H1 (cell line): ENCODE measurements around the gene ASS1. TPM values are rescaled to one million over a fixed set of nuclear protein-coding genes. Genes with fewer than 3 reads are reported as not detected.

Experiments used
- CTCF ChIA-PET: fragments of 300-600 bp; sonication (Branson Sonifier 250); formaldehyde crosslinking; loops from one replicate; lab custom pipeline; 2021; ENCODE audit not compliant: partially characterized antibody; lab: Charles Lee
- POLR2A ChIA-PET: fragments of 300-600 bp; sonication (Branson Sonifier 250); formaldehyde crosslinking; loops from one replicate; lab custom pipeline; 2021; ENCODE audit warnings: inconsistent platforms; ENCODE audit not compliant: partially characterized antibody; lab: Charles Lee
- DNase-seq, 2 experiments: peaks; one replicate each; pipeline versions ENCODE4 v3.0.0 to v3.0.0-alpha.2; 2010 to 2022; ENCODE audit warnings: low spot score in 2 of 2, low read depth in 1 of 2, mixed read lengths in 1 of 2
- FAIRE-seq: peaks from 2 replicates; lab custom pipeline; 2011; peaks lifted over from hg19 to GRCh38; lab: Jason Lieb, UNC
- H2AFZ ChIP-seq: 2 replicates; pipeline ENCODE4 v1.8.1; 2012; ENCODE audit warnings: low read length, inconsistent platforms
- H2AK5ac ChIP-seq: 2 replicates; pipeline ENCODE4 v1.6.1; 2013; ENCODE audit warnings: low read depth, low read length
- H2BK120ac ChIP-seq: replicated peaks from 2 replicates; pipeline ENCODE3; 2013; ENCODE audit warnings: low read depth, low read length, inconsistent platforms
- H2BK12ac ChIP-seq: 2 replicates; pipeline ENCODE4 v1.6.1; 2013; ENCODE audit warnings: low read depth, low read length
- H2BK15ac ChIP-seq: 2 replicates; pipeline ENCODE4 v1.6.1; 2013; ENCODE audit warnings: low read length
- H2BK20ac ChIP-seq: 2 replicates; pipeline ENCODE4 v1.6.1; 2013; ENCODE audit warnings: low read length
- H2BK5ac ChIP-seq: 2 replicates; pipeline ENCODE4 v1.6.1; 2013; ENCODE audit warnings: low read depth, low read length
- H3K14ac ChIP-seq: 2 replicates; pipeline ENCODE4 v1.6.1; 2013; ENCODE audit warnings: inconsistent platforms; ENCODE audit not compliant: insufficient read length
- H3K18ac ChIP-seq: 2 replicates; pipeline ENCODE4 v1.6.1; 2013; ENCODE audit warnings: low read length; ENCODE audit errors: extremely low read depth
- H3K23ac ChIP-seq: 2 replicates; pipeline ENCODE4 v1.6.1; 2013; ENCODE audit warnings: inconsistent platforms; ENCODE audit not compliant: insufficient read length
- H3K23me2 ChIP-seq: 2 replicates; pipeline ENCODE4 v1.6.1; 2013; ENCODE audit warnings: low read depth, low read length
- H3K27ac ChIP-seq: 2 replicates; pipeline ENCODE4 v1.6.1; 2011; ENCODE audit warnings: low read depth, low read length, inconsistent platforms
- H3K27me3 ChIP-seq, 4 experiments: replicated peaks in 1 of 4; 1 replicate in 1 of 4; 2 replicates in 3 of 4; pipeline versions ENCODE4 v1.6.1 to v1.8.1; 2011 to 2013; ENCODE audit warnings: low read length in 3 of 4, mild to moderate bottlenecking in 3 of 4, inconsistent platforms in 2 of 4, mixed read lengths in 2 of 4, moderate library complexity in 1 of 4; ENCODE audit not compliant: control insufficient read depth in 3 of 4, insufficient read depth in 3 of 4; ENCODE audit errors: extremely low read depth in 1 of 4
- H3K36me3 ChIP-seq, 4 experiments: 2 replicates each; pipeline versions ENCODE4 v1.6.1 to v1.8.1; 2011 to 2013; ENCODE audit warnings: mild to moderate bottlenecking in 4 of 4, low read length in 3 of 4, moderate library complexity in 2 of 4, control low read depth in 1 of 4, inconsistent platforms in 1 of 4; ENCODE audit not compliant: insufficient read depth in 4 of 4, control insufficient read depth in 2 of 4
- H3K4ac ChIP-seq: replicated peaks from 2 replicates; pipeline ENCODE3; 2013; ENCODE audit warnings: low read length, low read depth, mixed read lengths, inconsistent platforms; ENCODE audit not compliant: insufficient read length
- H3K4me1 ChIP-seq, 4 experiments: replicated peaks in 1 of 4; 1 replicate in 1 of 4; 2 replicates in 3 of 4; pipeline versions ENCODE4 v1.6.1 to v1.8.1; 2011 to 2013; ENCODE audit warnings: low read length in 3 of 4, inconsistent platforms in 2 of 4, mixed read lengths in 1 of 4; ENCODE audit not compliant: insufficient read depth in 4 of 4, control insufficient read depth in 3 of 4
- H3K4me2 ChIP-seq, 2 experiments: 2 replicates each; pipeline versions ENCODE4 v1.6.1 to v1.8.1; 2011 to 2013; ENCODE audit warnings: low read depth in 2 of 2, low read length in 2 of 2, control low read depth in 1 of 2, inconsistent platforms in 1 of 2, mild to moderate bottlenecking in 1 of 2; ENCODE audit not compliant: insufficient read depth in 1 of 2
- H3K4me3 ChIP-seq, 4 experiments: fragments of 200-600, 300-600 bp in 1 of 4; sonication (generic), shearing (Covaris generic), sonication (Bioruptor Twin) in 1 of 4; 2 replicates each; pipeline versions ENCODE4 v1.5.1 to v1.8.1; 2011 to 2016; ENCODE audit warnings: low read length in 4 of 4, low read depth in 3 of 4, control low read depth in 2 of 4, inconsistent platforms in 2 of 4, mild to moderate bottlenecking in 2 of 4, mixed read lengths in 1 of 4, moderate library complexity in 1 of 4; ENCODE audit not compliant: insufficient read depth in 2 of 4; ENCODE audit errors: extremely low read depth in 1 of 4
- H3K56ac ChIP-seq: replicated peaks from 2 replicates; pipeline ENCODE3; 2013; ENCODE audit warnings: low read depth, mild to moderate bottlenecking, mixed read lengths, low read length, inconsistent platforms; ENCODE audit not compliant: insufficient read length
- H3K79me1 ChIP-seq: 2 replicates; pipeline ENCODE4 v1.6.1; 2013; ENCODE audit warnings: low read depth, low read length, control low read depth
- H3K79me2 ChIP-seq, 2 experiments: 2 replicates each; pipeline versions ENCODE4 v1.6.1 to v1.8.1; 2012 to 2013; ENCODE audit warnings: low read length in 2 of 2, mild to moderate bottlenecking in 2 of 2, inconsistent platforms in 1 of 2; ENCODE audit not compliant: insufficient read depth in 2 of 2, control insufficient read depth in 1 of 2
- H3K9ac ChIP-seq, 4 experiments: replicated peaks in 1 of 4; 1 replicate in 1 of 4; 2 replicates in 3 of 4; pipeline versions ENCODE4 v1.6.1 to v1.8.1; 2011 to 2013; ENCODE audit warnings: low read depth in 3 of 4, low read length in 3 of 4, control low read depth in 2 of 4, mild to moderate bottlenecking in 2 of 4, moderate library complexity in 2 of 4, inconsistent platforms in 1 of 4; ENCODE audit errors: extremely low read depth in 1 of 4
- H3K9me3 ChIP-seq, 2 experiments: 2 replicates each; pipeline versions ENCODE4 v1.6.1 to v1.8.1; 2012 to 2013; ENCODE audit warnings: mild to moderate bottlenecking in 2 of 2, moderate library complexity in 2 of 2, control low read depth in 1 of 2, inconsistent platforms in 1 of 2, low read depth in 1 of 2, low read length in 1 of 2, mixed read lengths in 1 of 2; ENCODE audit not compliant: insufficient read depth in 2 of 2
- H4K20me1 ChIP-seq, 2 experiments: replicated peaks in 1 of 2; 2 replicates each; pipeline versions ENCODE3 to v1.8.1; 2011 to 2013; ENCODE audit warnings: inconsistent platforms in 2 of 2, low read length in 2 of 2, mild to moderate bottlenecking in 1 of 2; ENCODE audit not compliant: insufficient read depth in 2 of 2, control insufficient read depth in 1 of 2
- H4K5ac ChIP-seq: 2 replicates; pipeline ENCODE4 v1.6.1; 2013; ENCODE audit warnings: low read length, low read depth, mixed read lengths, inconsistent platforms; ENCODE audit not compliant: insufficient read length
- H4K8ac ChIP-seq: 2 replicates; pipeline ENCODE4 v1.8.0; 2013; ENCODE audit warnings: mild to moderate bottlenecking, moderate library complexity, low read length, inconsistent platforms; ENCODE audit not compliant: insufficient read depth; ENCODE audit errors: extremely low read depth
- H4K91ac ChIP-seq: replicated peaks from 2 replicates; pipeline ENCODE3; 2013; ENCODE audit warnings: low read length, mixed read lengths, inconsistent platforms; ENCODE audit not compliant: insufficient read length
- ASH2L ChIP-seq: fragments of 200-600, 300-600 bp; sonication (generic); IDR thresholded peaks from one replicate; pipeline ENCODE4 v1.7.1; 2017; ENCODE audit warnings: low read length
- BACH1 ChIP-seq: IDR thresholded peaks from 2 replicates; pipeline ENCODE4 v1.6.1; 2012; ENCODE audit warnings: low read length, improper control_type of control experiment
- CBX8 ChIP-seq: fragments of 300-800, 300-1000 bp; sonication (generic); IDR thresholded peaks from 2 replicates; pipeline ENCODE4 v1.7.1; 2016; ENCODE audit warnings: low read depth, low read length, borderline replicate concordance
- CEBPB ChIP-seq: IDR thresholded peaks from 2 replicates; pipeline ENCODE4 v1.6.1; 2012; ENCODE audit warnings: low read depth, low read length
- CREB1 ChIP-seq: IDR thresholded peaks from 2 replicates; pipeline ENCODE4 v1.6.1; 2012; ENCODE audit warnings: inconsistent platforms
- EP300 ChIP-seq, 2 experiments: IDR thresholded peaks; 1 replicate in 1 of 2; 2 replicates in 1 of 2; pipeline ENCODE4 v1.6.1; 2011 to 2012; ENCODE audit warnings: low read depth in 2 of 2, low read length in 2 of 2, mild to moderate bottlenecking in 2 of 2, borderline replicate concordance in 1 of 2, inconsistent platforms in 1 of 2, moderate library complexity in 1 of 2
- HDAC2 ChIP-seq, 2 experiments: fragments of 300-600 bp in 1 of 2; sonication (generic) in 1 of 2; IDR thresholded peaks; 2 replicates each; pipeline ENCODE4 v1.6.1; 2011 to 2012; ENCODE audit warnings: low read depth in 2 of 2, low read length in 2 of 2, mild to moderate bottlenecking in 2 of 2, moderate library complexity in 2 of 2, borderline replicate concordance in 1 of 2, inconsistent platforms in 1 of 2
- KDM1A ChIP-seq: fragments of 200-600, 300-600 bp; sonication (generic); IDR thresholded peaks from 2 replicates; pipeline ENCODE4 v1.7.1; 2016; ENCODE audit warnings: mild to moderate bottlenecking, low read length, borderline replicate concordance
- MAX ChIP-seq: IDR thresholded peaks from 2 replicates; pipeline ENCODE4 v1.6.1; 2012; ENCODE audit warnings: inconsistent platforms
- SIN3A ChIP-seq, 2 experiments: IDR thresholded peaks in 1 of 2; conservative IDR thresholded peaks in 1 of 2; 2 replicates each; pipeline ENCODE4 v1.6.1; 2011 to 2012; ENCODE audit warnings: low read length in 2 of 2, improper control_type of control experiment in 1 of 2, low read depth in 1 of 2, mild to moderate bottlenecking in 1 of 2
- SP1 ChIP-seq: IDR thresholded peaks from 2 replicates; pipeline ENCODE4 v1.6.1; 2011; ENCODE audit warnings: low read depth, low read length
- WGBS, 2 experiments: shearing (Covaris generic) in 1 of 2; methylation state at CpG; one replicate each; pipeline versions ENCODE4 v1.1.6 to v1.1.7; 2013 to 2015; ENCODE audit warnings: low lambda C conversion rate in 2 of 2, mixed read lengths in 2 of 2, inconsistent platforms in 1 of 2, low coverage in 1 of 2, missing lambda C conversion rate in 1 of 2; ENCODE audit not compliant: insufficient replicate concordance in 2 of 2, insufficient coverage in 1 of 2, insufficient read length in 1 of 2; ENCODE audit errors: extremely low coverage in 1 of 2, missing lambda C conversion rate in 1 of 2; 5-methylcytosine and 5-hydroxymethylcytosine counted together
- polyA plus RNA-seq, 7 experiments: library from polyadenylated mRNA; depleted of rRNA in 3 of 7; stranded (reverse) in 5 of 7; unstranded in 2 of 7; fragments of >200 nt in 5 of 7; fragments of 200-250 nt in 2 of 7; gene quantifications; 1 replicate in 5 of 7; 2 replicates in 1 of 7; 4 replicates in 1 of 7; pipeline versions ENCODE4 v1.2.1 to v1.2.3, GENCODE V29; 2011 to 2013; ENCODE audit warnings: missing spikeins in 2 of 7, mixed read lengths in 2 of 7
- total RNA-seq: library from RNA; stranded (reverse); fragmentation: NEBNext Ultra II Directional; extraction: Animal tissue kit (Norgen Biotek cat#: 25700); gene quantifications from 2 replicates; pipeline ENCODE4 v1.2.1, GENCODE V29; 2021

ASS1 gene
- total and polyA plus RNA-seq, 2 of the 8 experiments (the other 6 are each of a cell fraction or from before 2014, with no cell fraction given) = 108 to 296 TPM

GRCh38 chr9:130522233-130522808, 77.6 kb downstream of the ASS1 start:
- H3K4me1 ChIP-seq = peaks cover 0 to 33% (median 18%) of the 10 kb centered on the region in 4 experiments; a peak in 6 of 7 replicates
- POLR2A ChIA-PET = interaction anchor here (0.6 to 1.6 kb wide), 5 partner anchors 14 to 640 kb away, joined by 3 to 9 read pairs (median 3); no protein-coding TSS in a partner anchor
- H2BK5ac ChIP-seq = peak overlapping the region; percentile 90; the same call in 1 of the 2 replicates
- no peak overlapping the region for H2AFZ ChIP-seq
- H2BK120ac ChIP-seq = no peak overlapping the region
- no peaks in the 10 kb centered on the region for H3K27me3 ChIP-seq
- H3K14ac ChIP-seq = no peak overlapping the region
- CTCF ChIA-PET = interaction anchor here (0.6 to 0.7 kb wide), 2 partner anchors 102 to 451 kb away, joined by 3 to 4 read pairs; no protein-coding TSS in a partner anchor
- peak overlapping the region; percentile 15 to 16; a peak in 3 of 4 replicates for H3K4me2 ChIP-seq
- peak overlapping the region; percentile 98; the same call in 1 of the 2 replicates for H2BK20ac ChIP-seq
- peak overlapping the region; percentile 44 for H4K5ac ChIP-seq
- 72% methylated on average over 7 of the region's 7 CpGs; no CpG with 5 or more reads in 1 of the 2 experiments for WGBS, 2 experiments
- DNase-seq (peak in 1 of 2 experiments; percentile 74), FAIRE-seq (peak; percentile 88)
- H2AK5ac ChIP-seq = no peak overlapping the region
- no peak overlapping the region for H4K8ac ChIP-seq
- no peak overlapping the region for H3K4me3 ChIP-seq
- H3K79me1 ChIP-seq = no peaks in the 10 kb centered on the region
- H3K18ac ChIP-seq = no peak overlapping the region; the same call in 1 of the 2 replicates
- no peaks in the 10 kb centered on the region for H4K20me1 ChIP-seq
- no peak overlapping the region for H3K56ac ChIP-seq
- no peak overlapping the region for H2BK15ac ChIP-seq
- no peaks in the 10 kb centered on the region for H3K23me2 ChIP-seq
- H3K9ac ChIP-seq = no peak overlapping the region
- H2BK12ac ChIP-seq = 0 out of 2 replicates have a peak overlapping the region, but pooled peaks have one; percentile 98
- H3K36me3 ChIP-seq = no peaks in the 10 kb centered on the region
- no peaks in the 10 kb centered on the region for H3K79me2 ChIP-seq
- H3K27ac ChIP-seq = no peak overlapping the region
- no peak overlapping the region for H3K4ac ChIP-seq
- H3K23ac ChIP-seq = no peak overlapping the region
- no peaks in the 10 kb centered on the region for H3K9me3 ChIP-seq
- no peak overlapping the region for H4K91ac ChIP-seq
- TF ChIP-seq KDM1A (peak; percentile 43; the same call in 1 of the 2 replicates), HDAC2 (IDR thresholded peaks at IDR 0.05; ENCODE audit: borderline replicate concordance in 1 of 2, low read depth in 2 of 2, low read length in 2 of 2) (peak; percentile 27 to 79; a peak in 3 of 4 replicates), SP1 (peak; percentile 85), MAX (peak; percentile 54), SIN3A (conservative IDR thresholded peaks at IDR 0.05 in 1 of 2, IDR thresholded peaks at IDR 0.05 in 1 of 2; ENCODE audit: low read depth in 1 of 2, low read length in 2 of 2) (peak; percentile 86 to 90; a peak in 3 of 4 replicates), BACH1 (0 out of 2 replicates have a peak, but pooled peaks have one; percentile 35), EP300 (IDR thresholded peaks at IDR 0.05; ENCODE audit: borderline replicate concordance in 1 of 2, low read depth in 2 of 2, low read length in 2 of 2) (peak in 1 of 2 experiments; percentile 17; a peak in 1 of 3 replicates), CBX8 (no peak), ASH2L (peak; percentile 70), CREB1 (peak; percentile 40; the same call in 1 of the 2 replicates), CEBPB (0 out of 2 replicates have a peak, but pooled peaks have one; percentile 27)
